HG02981 (cell line): ENCODE data around the gene MCM8.
"Not testable (repeated sequence)": the region's sequence is repeated elsewhere in the genome, so short reads cannot be mapped to it uniquely, and the experiment has no call there.

ENCODE experiments used
- ATAC-seq: cut with Tn5 transposase; IDR thresholded peaks from one replicate; pipeline ENCODE4 v1.9.1; 2021; ENCODE audit warnings: mild to moderate bottlenecking, moderate library complexity; ENCODE audit not compliant: unreplicated experiment

MCM8 gene

DNA sequence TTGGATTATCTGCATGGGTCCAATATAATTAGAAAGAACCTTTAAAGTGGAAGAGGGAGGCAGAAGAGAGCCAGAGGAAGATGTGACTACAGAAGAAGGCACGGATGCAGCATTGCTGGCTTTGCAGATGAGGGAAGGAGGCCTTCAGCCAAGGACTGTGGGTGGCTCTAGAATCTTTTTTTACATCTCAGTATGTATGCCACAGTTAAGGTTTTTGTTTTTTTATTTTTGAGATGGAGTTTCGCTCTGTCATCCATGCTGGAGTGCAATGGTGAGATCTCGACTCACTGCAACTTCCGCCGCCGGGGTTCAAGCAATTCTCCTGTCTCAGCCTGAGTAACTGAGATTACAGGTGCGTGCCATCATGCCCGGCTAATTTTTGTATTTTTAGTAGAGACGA, 49.3 kb downstream of the MCM8 start:
- no peak for ATAC-seq

DNA sequence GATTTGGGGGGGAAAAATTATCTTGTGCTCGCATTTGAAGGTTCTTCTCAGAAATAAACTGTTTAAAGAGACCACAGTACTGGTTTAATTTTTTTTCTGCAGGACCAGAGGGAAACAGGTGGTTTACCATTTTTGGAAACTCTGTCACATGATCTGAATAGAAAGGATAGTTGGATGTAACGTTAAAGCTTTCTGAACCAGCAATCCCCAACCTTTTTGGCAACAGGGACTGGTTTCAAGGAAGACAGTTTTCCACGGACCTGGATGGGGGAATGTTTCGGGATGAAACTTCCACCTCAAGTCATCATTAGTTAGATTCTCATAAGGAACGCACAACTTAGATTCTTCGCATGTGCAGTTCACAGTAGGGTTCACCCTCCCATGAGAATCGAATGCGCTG, 50.4 kb downstream of the MCM8 start:
- ATAC-seq: no peak

DNA sequence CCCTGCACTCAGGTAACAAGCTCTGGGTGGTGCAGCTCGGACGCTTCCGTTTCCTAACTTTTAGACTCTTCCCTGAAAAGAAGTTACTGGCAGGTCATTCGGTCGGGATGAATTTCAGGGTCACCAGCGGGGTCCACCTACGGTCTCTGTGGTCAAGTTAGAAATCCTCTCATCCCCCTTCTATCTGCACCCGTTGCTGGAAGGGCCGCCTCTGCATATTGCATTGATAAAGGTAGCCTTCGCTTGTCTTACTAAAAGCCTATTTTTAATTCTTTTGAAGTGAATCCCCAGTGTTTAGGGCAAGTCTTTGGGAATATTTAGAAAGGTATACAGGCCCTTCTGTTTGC, 56.1 kb downstream of the MCM8 start:
- no peak for ATAC-seq

DNA sequence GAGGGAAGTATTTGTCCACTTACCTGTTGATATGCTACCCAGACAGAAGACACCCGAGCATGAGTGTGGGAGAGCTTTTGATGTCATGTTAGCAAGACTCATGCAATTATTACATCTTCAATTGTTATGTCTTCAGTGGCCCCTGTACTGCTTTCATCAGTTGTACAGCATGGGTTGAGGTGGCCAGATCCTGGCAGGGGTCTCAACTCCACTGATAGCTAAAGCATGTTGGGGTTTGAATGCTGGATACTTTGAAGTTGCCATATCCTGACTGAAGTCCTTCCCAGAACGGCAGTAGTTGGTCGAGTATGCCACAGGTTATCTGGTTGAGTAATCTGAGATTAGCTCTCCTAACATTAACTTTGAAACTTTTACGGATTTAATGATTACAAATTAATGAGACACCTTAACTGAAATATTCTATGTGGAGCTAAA, 56.7 kb downstream of the MCM8 start:
- ATAC-seq: no peak

DNA sequence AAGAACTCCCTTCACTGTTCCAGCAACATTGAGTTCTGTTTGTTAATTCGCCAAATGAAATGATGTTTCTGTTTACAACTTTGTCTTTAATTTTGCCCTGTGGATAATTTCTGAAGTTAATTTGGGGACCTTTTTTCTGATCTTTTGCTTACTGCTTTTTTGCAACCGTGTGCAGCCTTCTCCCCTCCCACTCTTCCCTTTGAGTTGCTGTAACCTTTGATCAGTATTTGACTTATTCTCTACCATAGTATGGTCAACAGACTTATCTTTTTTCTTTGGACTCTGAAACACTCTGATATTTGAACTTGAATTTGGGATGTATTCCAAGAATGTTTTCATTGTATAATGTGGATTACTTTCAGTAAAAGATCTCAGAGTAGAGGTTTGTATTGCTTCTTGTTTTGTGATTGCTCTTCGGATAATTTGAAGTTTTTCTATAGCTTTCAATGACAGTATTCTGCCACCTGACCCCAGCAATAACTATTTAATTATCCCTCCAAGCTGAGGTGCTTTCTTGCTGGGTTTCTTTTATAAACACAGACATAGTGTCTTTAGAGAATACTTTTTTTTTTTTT, 57.2 kb downstream of the MCM8 start:
- no peak for ATAC-seq

DNA sequence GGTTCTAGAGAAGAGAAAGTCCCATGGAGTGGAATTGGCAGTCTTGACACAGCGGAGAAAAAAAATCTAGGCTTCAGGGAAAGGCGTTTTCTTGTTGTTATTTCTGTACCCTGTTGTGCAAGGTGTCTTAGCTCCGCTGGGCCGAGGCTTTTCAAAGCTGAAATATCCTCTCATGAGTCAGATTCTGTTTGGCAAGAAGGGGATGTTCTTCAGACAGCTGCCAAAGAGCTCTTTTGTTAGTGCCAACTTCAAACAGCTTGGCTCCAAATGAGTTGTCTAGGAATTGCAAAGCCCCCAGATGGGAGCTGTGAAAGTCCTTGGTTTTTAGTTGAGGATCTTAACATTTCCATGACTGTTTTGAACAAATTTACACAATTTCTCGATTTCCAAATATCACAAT, 57.8 kb downstream of the MCM8 start:
- no peak for ATAC-seq

DNA sequence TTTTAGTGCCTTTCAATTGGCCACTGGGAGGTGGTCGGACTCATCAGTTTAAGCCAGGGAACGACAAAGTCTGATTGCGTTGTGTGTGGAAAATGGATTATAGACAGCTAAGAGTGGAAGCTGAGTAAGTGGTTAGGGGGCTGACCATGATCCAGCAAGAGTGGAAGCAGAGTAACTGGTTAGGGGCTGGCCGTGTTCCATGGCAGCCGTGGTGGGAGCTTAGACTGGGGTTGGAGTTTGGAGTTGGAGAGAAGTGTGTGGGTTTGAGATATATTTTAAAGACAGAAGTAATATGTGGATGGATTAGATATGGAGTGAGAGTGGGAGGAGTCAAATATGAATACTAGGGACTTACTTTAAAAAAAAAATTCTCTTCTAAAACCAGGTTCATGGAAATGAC, 61.7 kb downstream of the MCM8 start:
- ATAC-seq: no peak

DNA sequence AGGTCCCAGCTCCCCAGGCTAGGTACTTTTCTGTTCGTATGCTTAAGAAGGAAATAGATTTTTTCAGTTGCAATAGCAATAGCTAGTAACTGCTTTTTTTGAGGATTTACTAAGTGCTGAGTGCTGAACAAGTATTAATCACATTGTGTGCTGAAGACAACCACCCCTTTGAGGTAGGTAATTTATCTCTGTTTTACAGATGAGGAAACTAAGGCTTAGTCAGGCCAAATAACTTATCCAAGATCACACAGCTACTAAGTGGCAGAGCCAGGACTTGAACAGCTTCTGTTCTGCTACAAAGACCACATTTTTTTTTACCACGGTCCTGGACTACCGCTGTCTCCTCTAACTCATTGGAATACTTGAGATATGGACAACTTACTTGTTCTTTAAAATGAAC, 63.6 kb downstream of the MCM8 start:
- no peak for ATAC-seq

DNA sequence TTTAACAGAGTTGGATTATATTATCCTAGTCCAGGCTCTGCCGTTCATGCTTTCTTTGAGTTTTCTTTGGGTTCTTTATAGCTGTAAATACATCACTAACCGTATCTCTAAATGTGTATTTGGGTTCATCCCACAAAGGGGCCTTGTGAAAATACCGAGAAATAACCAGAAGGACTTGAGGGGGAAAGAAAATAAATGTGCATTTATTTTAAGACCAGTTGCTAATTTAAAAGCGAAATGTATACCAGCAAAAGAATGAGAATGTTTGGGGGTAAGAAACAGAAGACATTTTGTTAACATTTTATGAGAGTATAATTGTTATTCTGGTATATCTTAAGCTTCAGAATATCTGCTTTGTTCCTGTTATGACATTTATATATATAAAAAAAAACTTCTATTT, 64.5 kb downstream of the MCM8 start:
- no peak for ATAC-seq

DNA sequence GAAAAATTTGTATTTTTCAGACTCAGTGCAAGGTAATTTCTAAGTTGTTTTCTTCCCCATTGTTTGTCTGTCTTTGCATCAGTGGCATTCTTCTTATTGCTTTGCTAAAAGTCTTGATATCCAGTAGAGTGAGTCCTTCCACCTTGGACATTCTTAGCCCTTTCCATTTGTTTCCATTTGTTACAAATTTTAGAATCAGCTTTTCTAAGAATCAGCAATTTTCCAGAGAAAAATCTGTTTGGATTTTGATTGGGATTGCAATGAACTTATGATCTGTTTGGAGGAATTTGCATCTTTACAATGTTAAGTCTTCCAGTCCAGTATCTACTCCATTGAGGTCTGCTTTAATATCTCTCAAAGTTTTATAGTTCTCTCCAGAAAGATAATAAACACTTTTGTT, 67.0 kb downstream of the MCM8 start:
- no peak for ATAC-seq

DNA sequence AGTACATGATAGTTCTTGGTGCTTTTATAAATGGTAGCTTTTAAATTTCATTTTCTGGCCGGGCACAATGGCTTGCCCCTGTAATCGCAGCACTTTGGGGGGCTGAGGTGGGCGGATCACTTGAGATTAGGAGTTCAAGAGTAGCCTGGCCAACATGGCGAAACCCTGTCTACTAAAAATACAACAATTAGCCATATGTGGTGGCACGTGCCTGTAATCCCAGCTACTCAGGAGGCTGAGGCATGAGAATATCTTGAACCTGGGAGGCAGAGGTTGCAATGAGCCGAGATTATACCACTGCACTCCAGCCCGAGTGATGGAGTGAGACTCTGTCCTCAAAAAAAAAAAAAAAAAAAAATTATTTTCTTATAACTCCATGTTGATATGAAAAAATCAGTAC, 67.4 kb downstream of the MCM8 start:
- no peak for ATAC-seq

DNA sequence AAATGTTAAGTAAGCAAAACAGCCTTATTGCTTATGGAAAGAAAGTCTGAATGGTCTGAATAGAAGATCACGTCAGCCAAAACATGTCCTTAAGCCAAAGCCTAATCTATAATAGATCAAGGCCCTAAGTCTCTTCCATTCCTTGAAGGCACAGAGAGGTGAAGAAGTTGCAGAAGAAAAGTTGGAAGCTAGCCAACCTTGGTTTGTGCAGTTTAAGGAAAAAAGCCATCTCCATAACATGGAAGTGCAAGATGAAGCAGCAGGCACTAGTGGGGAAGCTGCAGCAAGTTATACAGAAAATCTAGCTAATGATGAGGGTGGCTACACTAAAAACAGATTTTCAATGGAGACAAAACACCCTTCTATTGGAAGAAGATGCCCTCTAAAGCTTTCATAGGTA, 74.3 kb downstream of the MCM8 start:
- no peak for ATAC-seq

DNA sequence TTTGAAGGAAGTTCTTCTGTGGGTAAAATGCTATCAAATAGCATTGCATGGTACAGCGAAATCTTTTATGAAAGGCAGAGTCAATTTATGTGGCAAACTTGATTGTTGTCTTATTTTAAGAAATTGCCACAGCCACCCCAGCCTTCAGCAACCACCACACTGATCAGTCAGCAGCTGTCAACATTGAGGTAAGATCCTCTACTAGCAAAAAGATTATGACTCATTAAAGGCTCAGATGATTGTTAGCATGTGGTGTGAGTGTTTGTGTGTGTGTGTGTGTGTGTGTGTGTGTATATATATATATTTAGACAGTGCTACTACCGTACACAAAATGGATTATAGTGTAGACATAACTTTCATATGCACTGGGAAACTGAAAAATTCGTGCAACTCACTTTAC, 75.6 kb downstream of the MCM8 start:
- no peak for ATAC-seq

DNA sequence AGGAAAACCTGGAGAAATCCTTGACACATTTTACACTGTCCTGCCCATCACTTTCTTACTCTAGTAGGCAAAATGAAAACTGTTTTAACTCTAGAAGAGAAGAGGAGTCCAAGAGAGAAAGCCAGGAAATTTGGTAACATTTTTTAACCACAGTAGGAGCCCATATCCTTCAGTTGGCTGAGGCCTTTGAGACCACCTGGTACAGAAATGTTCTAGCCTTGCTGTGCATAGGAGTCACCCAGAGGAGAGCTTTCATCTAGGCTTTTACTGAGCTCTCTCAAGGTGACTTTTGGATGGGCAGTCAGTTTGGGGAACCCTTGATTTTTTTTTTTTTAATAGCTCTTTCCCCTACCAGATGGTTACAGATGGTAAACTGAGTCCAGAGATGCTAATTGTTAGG, 78.4 kb downstream of the MCM8 start:
- no peak for ATAC-seq

DNA sequence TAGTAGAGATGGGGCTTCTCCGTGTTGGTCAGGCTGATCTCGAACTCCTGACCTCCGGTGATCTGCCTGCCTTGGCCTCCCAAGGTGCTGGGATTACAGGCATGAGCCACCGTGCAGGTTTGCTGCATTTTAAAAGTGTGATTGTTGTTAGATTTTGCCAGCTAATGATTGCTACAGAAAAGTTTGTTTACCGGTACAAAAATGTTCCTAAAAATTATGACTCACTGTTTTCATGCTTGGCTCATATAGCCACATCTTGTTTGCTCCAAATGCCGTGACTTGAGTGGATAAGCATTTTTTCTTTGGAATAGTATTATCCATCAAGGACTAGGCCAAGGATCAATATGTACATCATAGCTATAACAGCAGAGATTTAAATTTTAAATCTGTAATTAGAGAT, 79.1 kb downstream of the MCM8 start:
- ATAC-seq: no peak

DNA sequence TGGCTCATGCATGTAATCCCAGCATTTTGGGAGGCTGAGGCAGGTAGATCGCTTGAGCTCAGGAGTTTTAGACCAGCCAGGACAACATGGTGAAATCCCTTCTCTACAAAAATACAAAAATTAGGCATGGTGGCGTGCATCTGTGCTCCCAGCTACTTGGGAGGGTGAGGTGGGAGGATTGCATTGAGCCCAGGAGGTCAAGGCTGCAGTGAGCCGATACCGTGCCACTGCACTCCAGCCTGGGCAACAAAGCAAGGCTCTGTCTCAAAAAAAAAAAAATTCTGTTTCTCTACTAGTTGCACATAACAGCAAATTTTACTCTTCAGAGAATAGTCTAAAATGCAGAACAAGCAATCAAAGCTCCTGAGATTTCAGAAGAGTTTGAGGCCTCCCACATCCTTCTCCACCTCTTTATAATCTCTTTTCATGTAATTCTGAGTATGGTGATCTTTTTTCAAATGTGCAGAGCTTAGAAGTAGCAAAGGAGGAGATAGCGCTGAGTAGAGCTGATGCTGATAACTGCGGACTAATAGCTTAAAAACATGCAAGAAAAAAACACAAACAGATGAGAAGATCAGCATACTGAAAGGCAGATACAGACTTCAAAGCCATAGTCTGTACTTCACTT, 80.1 kb downstream of the MCM8 start:
- no peak for ATAC-seq

DNA sequence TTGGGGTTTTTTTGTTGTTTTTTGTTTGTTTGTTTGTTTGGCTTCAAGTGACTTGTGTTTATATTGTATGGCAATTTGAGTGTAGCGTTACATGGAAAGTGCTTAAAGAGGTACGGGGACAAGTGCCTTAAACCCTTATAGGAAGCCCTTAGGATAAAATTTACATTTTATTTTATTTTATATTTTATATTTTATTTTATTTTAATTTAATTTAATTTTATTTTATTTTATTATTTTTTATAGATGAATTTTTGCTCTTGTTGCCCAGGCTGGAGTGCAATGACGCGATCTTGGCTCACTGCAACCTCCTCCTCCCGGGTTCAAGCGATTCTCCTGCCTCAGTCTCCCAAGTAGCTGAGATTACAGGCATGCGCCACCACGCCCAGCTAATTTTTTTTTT, 82.5 kb downstream of the MCM8 start:
- not testable (repeated sequence) for ATAC-seq

DNA sequence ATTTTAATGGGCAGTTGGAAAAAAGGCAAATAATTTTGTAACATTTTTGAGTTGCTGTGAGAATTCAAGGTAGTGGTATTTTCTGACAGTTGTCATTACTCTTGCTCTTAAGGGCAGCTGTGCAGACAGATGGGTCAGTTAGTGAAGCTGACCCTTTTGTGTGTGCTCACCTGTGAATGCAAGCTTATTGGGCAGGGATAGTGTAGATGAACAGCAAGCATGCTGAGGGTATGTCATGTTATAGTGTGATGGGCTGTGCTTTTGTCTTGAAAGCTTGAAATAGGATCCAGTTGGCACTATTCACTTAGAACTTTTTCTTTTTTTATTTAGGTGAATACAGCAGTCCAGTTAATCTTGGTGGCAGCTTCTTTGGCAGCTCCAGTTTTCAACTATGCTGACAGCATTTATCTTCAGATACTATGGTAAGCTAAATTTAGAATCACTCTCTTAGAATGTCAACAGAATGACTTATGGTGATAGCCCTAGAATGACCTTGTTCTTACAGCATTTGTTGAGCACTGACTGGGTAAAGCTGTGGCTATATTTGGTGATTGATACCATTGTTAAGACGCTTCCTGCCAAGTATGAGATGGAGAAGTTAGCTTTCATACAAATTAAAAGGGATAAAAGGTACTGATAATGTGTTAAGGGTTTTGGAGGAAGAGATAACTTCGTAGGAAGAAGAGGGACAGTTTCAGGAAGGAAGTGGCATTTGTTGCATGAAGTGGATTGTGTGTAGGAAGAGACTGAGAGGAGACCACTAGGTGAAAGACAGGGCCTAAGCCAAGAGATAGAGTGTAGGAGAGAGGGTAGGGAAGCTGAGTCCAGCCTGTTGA, 83.9 kb downstream of the MCM8 start:
- ATAC-seq: no peak

DNA sequence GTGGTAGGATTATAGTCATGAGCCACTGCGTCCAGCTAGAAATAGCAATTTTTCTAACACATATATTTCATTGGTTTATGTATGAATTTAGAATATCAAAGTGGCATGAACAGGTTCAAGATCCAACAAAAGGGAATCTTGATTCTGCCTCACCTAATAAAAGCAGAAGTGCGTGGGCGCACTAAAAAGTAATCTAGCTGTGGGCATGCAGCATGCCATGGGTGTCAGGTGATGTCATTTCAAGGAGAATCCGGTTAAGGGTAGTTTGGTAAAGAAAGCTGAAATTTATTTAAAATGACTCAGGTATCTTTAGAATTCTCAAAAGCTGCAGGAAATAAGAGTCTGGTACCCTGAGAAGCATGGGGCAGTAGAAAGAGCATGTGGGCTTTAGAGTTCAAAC, 85.8 kb downstream of the MCM8 start:
- no peak for ATAC-seq

DNA sequence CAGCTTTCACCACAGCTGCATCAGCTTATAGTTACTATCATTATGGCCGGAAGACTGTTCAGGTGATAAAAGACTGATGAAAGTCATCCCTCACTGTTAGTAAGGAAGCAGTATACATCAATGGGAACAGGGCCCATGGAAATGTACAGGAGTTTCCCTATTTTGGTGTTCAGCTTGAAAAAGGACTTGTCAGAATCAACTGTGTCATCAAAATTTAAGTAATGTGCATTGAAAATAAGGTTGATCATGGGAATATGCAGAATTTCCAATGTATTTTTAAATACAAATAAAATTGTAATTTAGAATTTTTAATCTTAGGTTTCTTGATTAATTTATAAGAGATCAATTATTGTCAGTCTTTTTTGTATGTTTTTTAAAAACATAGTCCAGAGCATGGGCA, 86.6 kb downstream of the MCM8 start:
- no peak for ATAC-seq

DNA sequence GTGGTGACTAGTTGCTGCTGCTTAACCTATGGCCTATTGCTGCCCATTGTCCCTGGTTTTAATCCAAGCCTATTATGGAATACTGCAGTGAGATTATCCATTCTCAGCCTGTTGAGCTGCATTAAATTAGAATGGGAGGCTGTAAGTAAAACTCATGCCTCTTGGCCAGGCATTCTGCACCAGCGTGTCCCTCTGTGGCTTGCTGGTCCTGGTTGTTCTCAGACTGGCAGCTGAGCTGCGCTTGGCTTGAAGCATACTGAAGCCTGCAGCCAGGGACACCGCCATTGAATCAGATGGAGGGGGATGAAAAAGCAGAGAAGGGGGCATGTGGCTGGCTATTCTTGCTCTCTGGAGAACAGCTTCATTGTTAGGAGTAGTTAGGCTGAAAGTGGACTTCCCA, 87.8 kb downstream of the MCM8 start:
- no peak for ATAC-seq

DNA sequence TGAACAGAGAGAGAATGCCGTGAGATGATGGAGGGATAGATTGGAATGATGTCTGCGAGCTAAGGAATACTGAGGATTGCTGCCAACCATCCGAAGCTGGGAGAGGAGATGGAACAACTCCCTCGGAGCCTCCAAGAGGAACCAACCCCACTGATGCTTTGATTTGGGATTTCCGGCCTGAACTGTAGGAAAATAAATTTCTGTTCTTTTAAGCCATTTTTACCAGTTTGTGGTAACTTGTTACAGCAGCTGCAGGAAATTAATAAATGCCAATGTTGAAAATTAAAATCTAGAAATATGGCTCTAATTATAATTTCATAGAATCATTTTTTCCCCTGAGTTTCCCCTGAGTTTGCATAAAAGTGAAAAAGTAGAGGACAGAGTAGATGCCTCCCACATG, 89.3 kb downstream of the MCM8 start:
- ATAC-seq: no peak

DNA sequence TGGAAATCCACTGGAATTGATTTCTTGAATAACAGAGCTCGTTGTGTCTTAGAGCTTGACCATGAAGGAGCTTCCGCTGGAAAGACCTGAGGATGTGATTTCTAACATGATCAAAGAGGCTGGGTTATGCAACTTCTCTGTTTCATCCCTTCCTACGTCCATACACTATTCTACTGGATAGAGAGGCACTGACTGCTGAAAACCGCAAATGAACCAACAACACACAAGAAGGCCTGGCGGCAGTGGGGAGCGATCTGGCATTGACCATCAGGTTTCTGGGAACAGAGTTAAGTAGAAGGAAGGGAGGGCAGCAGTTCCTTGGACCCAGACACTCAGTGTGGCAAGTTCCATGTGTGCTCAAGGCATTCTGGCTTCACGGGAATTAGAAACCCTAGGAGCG, 90.1 kb downstream of the MCM8 start:
- ATAC-seq: no peak
